GM12878 (cell line): Measurements from ENCODE around the gene HSF4. TPM values are rescaled to one million over a fixed set of nuclear protein-coding genes. Genes with fewer than 3 reads are reported as not detected.

ENCODE experiments used
- ATAC-seq: fragments of 200-7000 bp; cut with Tn5 transposase; 3 replicates; pipeline ENCODE4 v1.9.1; 2020; ENCODE audit warnings: mild to moderate bottlenecking, moderate library complexity
- BruUV-seq: library from RNA; stranded (reverse); fragments of 400-500 nt; replicated peaks from 2 replicates; lab custom pipeline; 2021; lab: Mats Ljungman, UMichigan
- CTCF ChIA-PET: fragments of 300-600 bp; sonication (Branson Sonifier 250); formaldehyde crosslinking; extraction: SDS; loops from one replicate; lab custom pipeline; 2021; ENCODE audit warnings: inconsistent platforms; lab: Yijun Ruan, JAX
- POLR2A ChIA-PET: fragments of 350-600 bp; formaldehyde crosslinking; extraction: SDS; loops from one replicate; lab custom pipeline; 2021; ENCODE audit warnings: inconsistent platforms; lab: Charles Lee
- RAD21 ChIA-PET: fragments of 300-600 bp; sonication (Branson Sonifier 250); formaldehyde crosslinking; loops from one replicate; lab custom pipeline; 2023; ENCODE audit warnings: antibody characterized with exemption; ENCODE audit not compliant: unreplicated experiment; lab: Charles Lee
- SMC1A ChIA-PET: fragments of 300-600 bp; sonication (Branson Sonifier 250); formaldehyde crosslinking; loops from one replicate; lab custom pipeline; 2023; ENCODE audit not compliant: unreplicated experiment, uncharacterized antibody; lab: Charles Lee
- DNase-seq: peaks from one replicate; pipeline ENCODE4 v3.0.0-alpha.2; 2011; ENCODE audit warnings: low read depth, low spot score
- FAIRE-seq: peaks from 3 replicates; lab custom pipeline; 2011; peaks lifted over from hg19 to GRCh38; lab: Jason Lieb, UNC
- H2AFZ ChIP-seq: 2 replicates; pipeline ENCODE4 v1.6.0; 2011; ENCODE audit warnings: low read depth, low read length, control low read depth; ENCODE audit not compliant: control insufficient read depth
- H3K27ac ChIP-seq: 2 replicates; pipeline ENCODE4 v1.5.1; 2011; ENCODE audit warnings: control low read depth; ENCODE audit not compliant: control insufficient read depth, insufficient read depth
- H3K27me3 ChIP-seq, 2 experiments: replicated peaks in 1 of 2; 2 replicates each; pipeline versions ENCODE4 v1.6.0 to v1.6.1; 2011; ENCODE audit warnings: low read length in 1 of 2; ENCODE audit not compliant: control insufficient read depth in 2 of 2, insufficient read depth in 2 of 2
- H3K36me3 ChIP-seq, 2 experiments: 2 replicates each; pipeline ENCODE4 v1.5.1; 2011; ENCODE audit warnings: low read length in 1 of 2; ENCODE audit not compliant: control insufficient read depth in 2 of 2, insufficient read depth in 2 of 2
- H3K4me1 ChIP-seq: 2 replicates; pipeline ENCODE4 v1.6.1; 2011; ENCODE audit warnings: mild to moderate bottlenecking, low read length, moderate library complexity, mixed read lengths; ENCODE audit not compliant: control insufficient read depth, insufficient read depth
- H3K4me2 ChIP-seq: 2 replicates; pipeline ENCODE4 v1.6.0; 2011; ENCODE audit warnings: control low read depth; ENCODE audit not compliant: control insufficient read depth, insufficient read depth
- H3K4me3 ChIP-seq: fragments of 200-600 bp; sonication (generic); 2 replicates; pipeline ENCODE4 v1.5.1; 2016
- H3K79me2 ChIP-seq: 2 replicates; pipeline ENCODE4 v1.6.0; 2011; ENCODE audit warnings: low read length; ENCODE audit not compliant: control insufficient read depth, insufficient read depth
- H3K9ac ChIP-seq: 2 replicates; pipeline ENCODE4 v1.8.0; 2011; ENCODE audit warnings: low read length, control low read depth, mixed read lengths; ENCODE audit not compliant: control insufficient read depth, insufficient read depth
- H3K9me3 ChIP-seq: replicated peaks from 3 replicates; pipeline ENCODE4 v1.5.1; 2011; ENCODE audit warnings: mild to moderate bottlenecking, low read length; ENCODE audit not compliant: control insufficient read depth, insufficient read depth
- H4K20me1 ChIP-seq: 2 replicates; pipeline ENCODE4 v1.6.0; 2011; ENCODE audit not compliant: control insufficient read depth, insufficient read depth
- ATF3 ChIP-seq: IDR thresholded peaks from 2 replicates; pipeline ENCODE4 v1.6.1; 2011; ENCODE audit warnings: low read depth, mild to moderate bottlenecking, low read length, moderate library complexity, borderline replicate concordance; ENCODE audit errors: extremely low read depth
- BMI1 ChIP-seq: fragments of 450-650 bp; IDR thresholded peaks from 2 replicates; pipeline ENCODE4 v1.6.1; 2016; ENCODE audit warnings: mild to moderate bottlenecking, moderate library complexity, borderline replicate concordance
- CTCF ChIP-seq, 3 experiments: IDR thresholded peaks in 2 of 3; conservative IDR thresholded peaks in 1 of 3; 2 replicates each; pipeline ENCODE4 v1.5.1; 2011; ENCODE audit warnings: low read depth in 3 of 3, low read length in 3 of 3, mild to moderate bottlenecking in 3 of 3, control low read depth in 2 of 3, moderate library complexity in 2 of 3, inconsistent platforms in 1 of 3, mixed read lengths in 1 of 3; ENCODE audit not compliant: control insufficient read depth in 2 of 3, insufficient read depth in 1 of 3; ENCODE audit errors: extremely low read depth in 1 of 3
- FOXK2 ChIP-seq: fragments of 450-650 bp; IDR thresholded peaks from 2 replicates; pipeline ENCODE4 v1.6.1; 2017; ENCODE audit warnings: mild to moderate bottlenecking, moderate library complexity
- FOXM1 ChIP-seq: IDR thresholded peaks from 2 replicates; pipeline ENCODE4 v1.6.1; 2012; ENCODE audit warnings: low read depth, mild to moderate bottlenecking, inconsistent platforms, low read length, moderate library complexity
- GABPA ChIP-seq: IDR thresholded peaks from 2 replicates; pipeline ENCODE4 v1.6.1; 2014; ENCODE audit warnings: antibody characterized with exemption, low read depth, mild to moderate bottlenecking, inconsistent platforms
- GATAD2B ChIP-seq: fragments of 450-650 bp; conservative IDR thresholded peaks from 2 replicates; pipeline ENCODE4 v1.6.1; 2017; ENCODE audit warnings: low read depth, mild to moderate bottlenecking, moderate library complexity
- HDAC6 ChIP-seq: fragments of 200-600 bp; sonication (generic); IDR thresholded peaks from one replicate; pipeline ENCODE4 v1.8.0; 2017; ENCODE audit warnings: antibody characterized with exemption; ENCODE audit not compliant: unreplicated experiment
- IKZF1 ChIP-seq: fragments of 450-650 bp; conservative IDR thresholded peaks from 2 replicates; pipeline ENCODE4 v1.6.1; 2017; ENCODE audit warnings: antibody characterized with exemption, mild to moderate bottlenecking
- JUND ChIP-seq: IDR thresholded peaks from 2 replicates; pipeline ENCODE4 v1.6.1; 2012; ENCODE audit warnings: low read depth, mild to moderate bottlenecking, low read length, improper control_type of control experiment, moderate library complexity
- KAT2A ChIP-seq: conservative IDR thresholded peaks from 2 replicates; pipeline ENCODE4 v1.6.1; 2011; ENCODE audit warnings: low read depth, low read length; ENCODE audit not compliant: control insufficient read depth
- MXI1 ChIP-seq: fragments of 150-350 bp; IDR thresholded peaks from 2 replicates; pipeline ENCODE4 v1.6.1; 2011; ENCODE audit warnings: low read depth, mild to moderate bottlenecking, inconsistent platforms, low read length, improper control_type of control experiment
- MYC ChIP-seq: IDR thresholded peaks from 2 replicates; pipeline ENCODE4 v1.6.1; 2011; ENCODE audit warnings: mild to moderate bottlenecking, low read length, moderate library complexity, inconsistent platforms; ENCODE audit not compliant: insufficient read depth, insufficient replicate concordance, insufficient read length, severe bottlenecking
- NR2C1 ChIP-seq: fragments of 450-650 bp; IDR thresholded peaks from 2 replicates; pipeline ENCODE4 v1.6.1; 2017; ENCODE audit warnings: antibody characterized with exemption, mild to moderate bottlenecking, moderate library complexity
- PAX5 ChIP-seq: IDR thresholded peaks from 2 replicates; pipeline ENCODE4 v1.6.1; 2011; ENCODE audit warnings: low read depth, low read length, borderline replicate concordance
- POU2F2 ChIP-seq: IDR thresholded peaks from 3 replicates; pipeline ENCODE4 v1.6.1; 2011; ENCODE audit warnings: low read depth, mild to moderate bottlenecking, low read length, borderline replicate concordance
- SMARCA5 ChIP-seq: fragments of 450-650 bp; IDR thresholded peaks from 2 replicates; pipeline ENCODE4 v1.6.1; 2017; ENCODE audit warnings: mild to moderate bottlenecking
- STAT3 ChIP-seq: IDR thresholded peaks from 2 replicates; pipeline ENCODE4 v1.6.1; 2011; ENCODE audit warnings: low read depth, low read length, improper control_type of control experiment
- ZNF274 ChIP-seq: IDR thresholded peaks from one replicate; pipeline ENCODE4 v1.8.0; 2011; ENCODE audit not compliant: insufficient read length, insufficient read depth
- ZZZ3 ChIP-seq: IDR thresholded peaks from 2 replicates; pipeline ENCODE4 v1.6.1; 2011; ENCODE audit warnings: low read depth; ENCODE audit not compliant: control insufficient read depth, insufficient read length
- WGBS: methylation state at CpG from one replicate; pipeline ENCODE4 v1.1.6; 2016; ENCODE audit warnings: low lambda C conversion rate; ENCODE audit not compliant: insufficient replicate concordance, insufficient coverage; ENCODE audit errors: missing lambda C conversion rate; 5-methylcytosine and 5-hydroxymethylcytosine counted together
- in situ Hi-C: fragments of 300-500 bp; cut with MboI; formaldehyde crosslinking; loops from 9 replicates; pipeline ENCODE4 v1.14.3; 2018; ENCODE audit warnings: mixed read lengths
- intact Hi-C: fragments of 100-400 bp; cut with micrococcal nuclease; formaldehyde crosslinking; loops from one replicate; pipeline ENCODE4 v1.14.2; 2022; ENCODE audit not compliant: unreplicated experiment
- polyA plus RNA-seq, 11 experiments: library from polyadenylated mRNA; depleted of rRNA in 4 of 11; unstranded in 6 of 11; stranded (reverse) in 5 of 11; fragments of >200 nt; fragmentation: Nextera tagmentation in 4 of 11; fragmentation: Illumina TruSeq in 1 of 11; extraction: Ambion mirVana in 4 of 11; extraction: Trizol in 1 of 11; gene quantifications; 1 replicate in 1 of 11; 2 replicates in 10 of 11; pipeline versions ENCODE4 v1.2.1 to v1.2.3, GENCODE V29; 2011 to 2016; ENCODE audit warnings: inconsistent platforms in 2 of 11, missing spikeins in 2 of 11, low read depth in 1 of 11
- total RNA-seq, 4 experiments: library from RNA; depleted of rRNA in 3 of 4; stranded (reverse); fragments of >200 nt in 3 of 4; fragmentation: Illumina TruSeq in 1 of 4; extraction: Trizol in 1 of 4; gene quantifications; 2 replicates each; pipeline versions ENCODE4 v1.2.1 to v1.2.3, GENCODE V29; 2013 to 2021

The HSF4 gene
- total and polyA plus RNA-seq, 10 of the 15 experiments (the other 5 are each of a cell fraction or from before 2014, with no cell fraction given), result 0.31 to 9.9 (median 2.6) TPM; not detected in 1

- TF ChIP-seq MXI1 (no peak), GATAD2B (no peak), HDAC6 (no peak), SMARCA5 (no peak), JUND (no peak)
- TF ChIP-seq, all 136 proteins: peak for 0
Measured at GRCh38 chr16:67147437-67148140, 17.0 kb upstream of the HSF4 start (continued).

GRCh38 chr16:67148221-67148620, 16.3 kb upstream of the HSF4 start:
- WGBS, result 100% methylated on average over 2 of the region's 2 CpGs
- SMC1A ChIA-PET, result no interaction called here
- no peaks in the 10 kb centered on the region for H3K27me3 ChIP-seq
- H2AFZ ChIP-seq, result no peak overlapping the region
- POLR2A ChIA-PET, result no interaction called here
- no peak for DNase-seq
- intact Hi-C loops, result no loop called here
- H3K4me3 ChIP-seq, result no peak overlapping the region
- no peaks in the 10 kb centered on the region for H4K20me1 ChIP-seq
- BruUV-seq, result no TSS peak
- CTCF ChIA-PET, result no interaction called here
- H3K79me2 ChIP-seq, result no peaks in the 10 kb centered on the region
- no peaks in the 10 kb centered on the region; the same call in 1 of the 2 replicates for H3K4me1 ChIP-seq
- H3K4me2 ChIP-seq, result no peak overlapping the region
- no peak for FAIRE-seq
- H3K9ac ChIP-seq, result no peak overlapping the region
- RAD21 ChIA-PET, result no interaction called here
- ATAC-seq, result no peak
- no peaks in the 10 kb centered on the region for H3K9me3 ChIP-seq
- H3K27ac ChIP-seq, result no peak overlapping the region
- in situ Hi-C loops, result no loop called here
- H3K36me3 ChIP-seq, result peaks cover 19 to 23% of the 10 kb centered on the region in 2 experiments; a peak in 3 of 4 replicates
- TF ChIP-seq POU2F2 (no peak), MYC (no peak), ATF3 (no peak), ZZZ3 (no peak), STAT3 (no peak), NR2C1 (no peak), PAX5 (no peak), GABPA (no peak), FOXK2 (no peak), ZNF274 (no peak), KAT2A (no peak), BMI1 (no peak), FOXM1 (no peak), CTCF (IDR thresholded peaks at IDR 0.05 in 2 of 3, conservative IDR thresholded peaks at IDR 0.05 in 1 of 3; ENCODE audit: control insufficient read depth in 2 of 3, extremely low read depth in 1 of 3, insufficient read depth in 1 of 3, low read depth in 3 of 3, low read length in 3 of 3) (no peak), IKZF1 (no peak)
